Measurements from ENCODE around the gene NPHS1. TPM values are rescaled to one million over a fixed set of nuclear protein-coding genes. Genes with fewer than 3 reads are reported as not detected.

The NPHS1 gene
- total RNA-seq, 3 donors from 2014 or later = 0.09 TPM; not detected in 2

DNA sequence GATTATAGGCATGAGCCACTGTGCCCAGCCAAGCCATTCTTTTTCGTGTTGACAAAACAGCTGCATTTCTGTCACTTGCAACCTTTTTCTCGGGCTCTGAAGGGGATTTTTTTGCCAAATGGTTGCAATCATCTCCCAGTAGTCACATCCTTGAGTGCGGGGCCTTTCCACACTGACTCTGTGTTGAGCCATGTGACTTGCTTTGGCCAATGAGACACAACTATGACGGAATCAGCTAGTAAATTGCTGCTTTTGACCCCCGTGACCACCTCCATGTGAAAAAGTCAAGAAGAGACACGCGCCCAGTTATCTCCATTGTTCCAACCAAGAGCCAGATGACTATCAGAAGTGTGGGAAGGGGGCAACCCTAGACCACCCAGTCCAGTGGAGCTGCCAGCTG lies 18.3 kb downstream of the NPHS1 start:
- ATAC-seq (no peak), DNase-seq (no peak)
- Histone ChIP-seq H3K9me3 (no peaks in the 10 kb centered on the region), H3K4me3 (no peak overlapping the region), H3K4me1 (ENCODE audit: low read depth) (no peaks in the 10 kb centered on the region), H3K36me3 (ENCODE audit: low read depth) (no peaks in the 10 kb centered on the region)
- intact Hi-C loops (cut with DNase I, micrococcal nuclease) = no loop called here
- TF ChIP-seq, protein P1, sequence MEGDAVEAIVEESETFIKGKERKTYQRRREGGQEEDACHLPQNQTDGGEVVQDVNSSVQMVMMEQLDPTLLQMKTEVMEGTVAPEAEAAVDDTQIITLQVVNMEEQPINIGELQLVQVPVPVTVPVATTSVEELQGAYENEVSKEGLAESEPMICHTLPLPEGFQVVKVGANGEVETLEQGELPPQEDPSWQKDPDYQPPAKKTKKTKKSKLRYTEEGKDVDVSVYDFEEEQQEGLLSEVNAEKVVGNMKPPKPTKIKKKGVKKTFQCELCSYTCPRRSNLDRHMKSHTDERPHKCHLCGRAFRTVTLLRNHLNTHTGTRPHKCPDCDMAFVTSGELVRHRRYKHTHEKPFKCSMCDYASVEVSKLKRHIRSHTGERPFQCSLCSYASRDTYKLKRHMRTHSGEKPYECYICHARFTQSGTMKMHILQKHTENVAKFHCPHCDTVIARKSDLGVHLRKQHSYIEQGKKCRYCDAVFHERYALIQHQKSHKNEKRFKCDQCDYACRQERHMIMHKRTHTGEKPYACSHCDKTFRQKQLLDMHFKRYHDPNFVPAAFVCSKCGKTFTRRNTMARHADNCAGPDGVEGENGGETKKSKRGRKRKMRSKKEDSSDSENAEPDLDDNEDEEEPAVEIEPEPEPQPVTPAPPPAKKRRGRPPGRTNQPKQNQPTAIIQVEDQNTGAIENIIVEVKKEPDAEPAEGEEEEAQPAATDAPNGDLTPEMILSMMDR (IDR thresholded peaks at IDR 0.05) = no peak

DNA sequence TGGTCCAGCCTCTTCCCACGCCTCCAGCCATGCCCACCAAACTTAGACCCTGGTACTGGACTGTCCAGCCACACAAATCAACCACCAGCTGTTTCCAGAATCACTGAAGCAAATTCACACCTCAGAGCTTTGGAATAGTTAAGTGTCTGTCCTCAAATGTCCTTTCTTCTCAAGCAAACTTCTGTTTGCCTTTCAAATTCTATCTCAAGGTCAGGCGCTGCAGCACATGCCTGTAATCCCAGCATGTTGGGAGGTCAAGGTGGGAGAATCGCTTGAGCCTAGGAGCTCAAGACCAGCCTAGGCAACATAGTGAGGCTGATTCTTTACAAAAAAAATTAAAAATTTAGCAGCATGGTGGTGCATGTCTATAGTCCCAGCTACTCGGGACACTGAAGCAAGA lies 20.2 kb downstream of the NPHS1 start:
- no peak for ATAC-seq

DNA sequence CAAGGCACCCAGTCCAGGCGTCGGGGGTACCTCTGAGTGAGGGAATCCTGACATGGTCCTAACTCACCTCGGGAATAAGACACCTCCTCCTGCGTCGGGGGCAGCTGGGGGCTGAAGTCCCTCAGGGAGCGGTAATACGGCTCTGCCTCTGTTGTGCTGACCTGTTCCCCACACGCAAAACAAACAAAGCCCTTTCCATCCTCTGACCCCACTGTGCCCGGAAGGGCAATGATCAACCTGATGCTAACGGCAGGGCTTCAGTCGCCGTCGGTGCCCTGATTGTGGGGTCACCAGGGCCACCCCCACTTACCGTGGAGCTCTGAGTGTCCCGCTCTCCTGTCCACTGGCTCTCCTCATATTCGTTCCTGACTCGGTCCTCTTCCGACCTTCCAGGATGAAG lies 21.3 kb downstream of the NPHS1 start:
- no peaks in the 10 kb centered on the region for H3K9me3 ChIP-seq
- no peak overlapping the region for H3K4me3 ChIP-seq
- no peaks in the 10 kb centered on the region for H3K36me3 ChIP-seq (ENCODE audit: low read depth)
- intact Hi-C loops (cut with DNase I, micrococcal nuclease) = no loop called here
- TF ChIP-seq, protein P1 (IDR thresholded peaks at IDR 0.05) = no peak
- no peaks in the 10 kb centered on the region for H3K4me1 ChIP-seq (ENCODE audit: low read depth)
- DNase-seq (no peak), ATAC-seq (no peak)

More for the DNA sequence above, 20.2 kb downstream of the NPHS1 start:
- TF ChIP-seq, protein P1 (IDR thresholded peaks at IDR 0.05) = no peak
- H3K36me3 ChIP-seq (ENCODE audit: low read depth) = no peaks in the 10 kb centered on the region
- H3K4me1 ChIP-seq (ENCODE audit: low read depth) = no peaks in the 10 kb centered on the region
- intact Hi-C loops (cut with DNase I, micrococcal nuclease) = no loop called here
- no peaks in the 10 kb centered on the region for H3K9me3 ChIP-seq
- no peak overlapping the region for H3K4me3 ChIP-seq
- no peak for DNase-seq

DNA sequence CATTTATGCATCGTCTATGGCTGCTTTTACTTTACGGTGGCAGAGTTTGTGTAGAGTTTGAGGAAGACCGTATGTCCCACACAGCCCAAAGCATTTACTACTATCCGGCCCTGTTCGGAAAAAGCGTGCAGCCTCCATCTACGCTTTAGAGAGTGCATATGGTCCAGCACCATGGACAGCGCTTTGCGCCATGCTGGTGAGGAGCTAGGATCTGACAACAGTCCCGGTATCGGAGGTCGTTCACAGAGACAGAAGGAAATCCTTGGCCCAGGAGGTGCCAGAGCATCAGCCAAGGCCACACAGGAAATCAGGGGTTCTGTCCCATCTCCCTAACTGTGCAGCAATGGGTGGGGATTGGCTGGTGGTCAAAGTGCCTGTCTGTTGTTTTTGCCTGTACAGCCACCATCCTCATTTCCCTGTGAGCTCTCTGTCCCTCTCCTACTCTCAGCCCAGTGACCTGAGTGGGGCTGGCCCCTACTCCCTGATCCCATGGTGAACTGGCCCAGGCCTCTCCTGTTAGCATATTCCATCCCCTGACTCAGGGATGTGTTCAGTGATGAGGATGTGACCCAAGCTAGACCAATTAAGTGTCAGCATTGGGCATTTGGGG lies 23.5 kb downstream of the NPHS1 start:
- peak in 2 of 3 donors; percentile 65 to 83 for DNase-seq
- Histone ChIP-seq H3K36me3 (ENCODE audit: low read depth) (no peaks in the 10 kb centered on the region), H3K4me3 (no peak overlapping the region), H3K9me3 (no peaks in the 10 kb centered on the region), H3K4me1 (ENCODE audit: low read depth) (no peaks in the 10 kb centered on the region)
- intact Hi-C loops (cut with DNase I, micrococcal nuclease) = no loop called here
- ATAC-seq = peak; percentile 58
- TF ChIP-seq, protein P1 (IDR thresholded peaks at IDR 0.05) = no peak

DNA sequence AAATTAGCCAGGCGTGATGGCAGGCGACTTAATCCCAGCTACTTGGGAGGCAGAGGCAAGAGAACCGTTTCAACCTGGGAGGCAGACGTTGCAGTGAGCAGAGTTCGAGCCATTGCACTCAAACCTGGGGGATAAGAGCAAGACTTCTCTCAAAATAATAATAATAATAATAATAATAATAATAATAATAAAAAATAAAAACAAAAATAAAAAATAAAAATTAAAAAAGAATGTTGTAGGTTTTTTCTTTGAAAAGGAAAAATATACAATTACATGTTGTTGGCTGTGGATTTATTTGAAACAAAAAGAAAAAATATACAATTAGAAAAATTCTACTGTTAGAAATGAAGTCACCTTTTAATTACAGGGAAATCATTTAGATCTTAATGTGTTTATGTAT lies 28.2 kb downstream of the NPHS1 start:
- Histone ChIP-seq H3K4me1 (ENCODE audit: low read depth) (no peaks in the 10 kb centered on the region), H3K9me3 (no peaks in the 10 kb centered on the region), H3K36me3 (ENCODE audit: low read depth) (no peaks in the 10 kb centered on the region), H3K4me3 (no peak overlapping the region)
- ATAC-seq (no peak), DNase-seq (no peak)
- TF ChIP-seq, protein P1 (IDR thresholded peaks at IDR 0.05) = no peak
- intact Hi-C loops (cut with DNase I, micrococcal nuclease) = no loop called here

DNA sequence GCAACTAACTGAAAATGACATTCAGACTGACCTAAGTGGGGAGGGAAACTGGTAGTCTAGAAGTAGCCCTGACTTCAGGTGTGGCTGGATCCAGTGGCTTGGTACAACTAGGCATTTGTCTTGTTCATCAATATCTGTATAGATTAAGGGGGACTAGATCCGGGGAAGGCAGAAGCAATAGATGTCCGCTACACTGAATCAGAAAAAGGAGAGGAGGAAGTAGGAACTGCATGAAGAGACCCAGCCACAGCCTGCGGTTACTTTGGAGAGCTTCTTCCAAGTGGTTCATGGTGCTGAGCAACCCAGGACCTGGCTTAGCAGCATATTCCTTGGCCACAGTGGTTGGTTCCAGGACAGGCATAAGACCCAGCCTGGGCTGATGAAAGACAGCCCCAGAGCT lies 29.7 kb downstream of the NPHS1 start:
- Histone ChIP-seq H3K9me3 (no peaks in the 10 kb centered on the region), H3K4me3 (no peak overlapping the region), H3K4me1 (ENCODE audit: low read depth) (no peaks in the 10 kb centered on the region), H3K36me3 (ENCODE audit: low read depth) (no peaks in the 10 kb centered on the region)
- intact Hi-C loops (cut with DNase I, micrococcal nuclease) = no loop called here
- DNase-seq (no peak), ATAC-seq (no peak)
- TF ChIP-seq, protein P1 (IDR thresholded peaks at IDR 0.05) = no peak

Measured in mucosa of descending colon (tissue), 3 donors.